GM19043 (cell line): ENCODE data around the gene CALCR.
"Not testable (repeated sequence)": the region's sequence is repeated elsewhere in the genome, so short reads cannot be mapped to it uniquely, and the experiment has no call there.

Experiments
- ATAC-seq: cut with Tn5 transposase; IDR thresholded peaks from one replicate; pipeline ENCODE4 v1.9.1; 2021; ENCODE audit warnings: low read depth; ENCODE audit not compliant: unreplicated experiment

Gene CALCR

GRCh38 chr7:93574646-93575554 lies at the start of gene CALCR:
CALCR (minus strand) TSS chr7:93574724; CDS start chr7:93486981, 87,743 bp downstream.
- ATAC-seq = no peak

GRCh38 chr7:93623816-93624215 lies 49.3 kb upstream of the CALCR start:
- ATAC-seq = no peak

- no peak for ATAC-seq
Observed at GRCh38 chr7:93622036-93623033, 47.8 kb upstream of the CALCR start.

GRCh38 chr7:93620864-93621263 lies 46.3 kb upstream of the CALCR start:
- ATAC-seq = no peak

- ATAC-seq = no peak
Observed at GRCh38 chr7:93620057-93620456, 45.5 kb upstream of the CALCR start.

GRCh38 chr7:93601363-93601762 lies 26.8 kb upstream of the CALCR start:
- ATAC-seq = no peak

GRCh38 chr7:93594250-93594649 lies 19.7 kb upstream of the CALCR start:
- no peak for ATAC-seq

GRCh38 chr7:93592588-93593266 lies 18.2 kb upstream of the CALCR start:
- ATAC-seq = no peak

- not testable (repeated sequence) for ATAC-seq
Observed at GRCh38 chr7:93591224-93592050, 16.9 kb upstream of the CALCR start.

- ATAC-seq = not testable (repeated sequence)
Observed at GRCh38 chr7:93586479-93586865, 11.9 kb upstream of the CALCR start.

- ATAC-seq = not testable (repeated sequence)
Observed at GRCh38 chr7:93585694-93586478, 11.4 kb upstream of the CALCR start.

GRCh38 chr7:93579431-93579830 lies 4.9 kb upstream of the CALCR start:
- ATAC-seq = no peak

- ATAC-seq = no peak
Observed at GRCh38 chr7:93578762-93579161, 4.2 kb upstream of the CALCR start.

- no peak for ATAC-seq
Observed at GRCh38 chr7:93575555-93576399, 1.3 kb upstream of the CALCR start.

GRCh38 chr7:93574269-93574645 lies 267 bp downstream of the CALCR start:
- ATAC-seq = no peak

GRCh38 chr7:93569189-93569588 lies 5.3 kb downstream of the CALCR start:
- ATAC-seq = no peak

- no peak for ATAC-seq
Observed at GRCh38 chr7:93566876-93567275, 7.6 kb downstream of the CALCR start.

GRCh38 chr7:93563584-93563983 lies 10.9 kb downstream of the CALCR start:
- no peak for ATAC-seq
